Testis (tissue), 3 donors: ENCODE results near the gene FAM110A. TPM values are rescaled to one million over a fixed set of nuclear protein-coding genes. Genes with fewer than 3 reads are reported as not detected.

Source experiments
- DNase-seq: peaks from one replicate; pipeline ENCODE4 v3.0.0-alpha.2; 2019
- H3K27ac ChIP-seq, 2 donors: fragments of 200-600 bp; sonication (generic); one replicate each; pipeline ENCODE4 v1.5.1; 2019
- H3K27me3 ChIP-seq: fragments of 200-600 bp; sonication (generic); one replicate; pipeline ENCODE4 v1.5.1; 2019
- H3K36me3 ChIP-seq: fragments of 200-600 bp; sonication (generic); one replicate; pipeline ENCODE4 v1.5.1; 2017; ENCODE audit warnings: low read depth; ENCODE audit errors: missing control alignments
- H3K4me1 ChIP-seq: fragments of 200-600 bp; sonication (generic); one replicate; pipeline ENCODE4 v1.5.1; 2019
- H3K4me3 ChIP-seq, 2 donors: fragments of 200-600 bp; sonication (generic); one replicate each; pipeline ENCODE4 v1.5.1; 2017 to 2019
- H3K9me3 ChIP-seq: fragments of 200-600 bp; sonication (generic); one replicate; pipeline ENCODE4 v1.5.1; 2017
- POLR2A ChIP-seq: fragments of 450-650 bp; IDR thresholded peaks from one replicate; pipeline ENCODE4 v1.6.1; 2017; ENCODE audit warnings: antibody characterized with exemption, mild to moderate bottlenecking, moderate library complexity
- WGBS, 2 donors: methylation state at CpG; one replicate each; pipeline ENCODE4 v1.1.5; 2018; 5-methylcytosine and 5-hydroxymethylcytosine counted together
- intact Hi-C: fragments of 100-400 bp; cut with DNase I; formaldehyde crosslinking; loops from one replicate; pipeline ENCODE4 v1.15.1; 2023; ENCODE audit warnings: low total_unique reads
- polyA plus RNA-seq: library from polyadenylated mRNA; stranded (reverse); fragments of 350-450 nt; fragmentation: Illumina TruSeq; extraction: RNeasy Lipid Tissue Mini Kit (QIAGEN cat#74804); gene quantifications from one replicate; pipeline ENCODE4 v1.2.3, GENCODE V29; 2014; ENCODE audit warnings: low read depth, low replicate concordance; ENCODE audit not compliant: insufficient read depth
- total RNA-seq, 2 donors: library from RNA; depleted of rRNA; stranded (reverse); fragments of >200 nt; gene quantifications; one replicate each; pipeline ENCODE4 v1.2.3, GENCODE V29; 2016
- TF ChIP-seq, protein P1 (sequence below), 3 experiments: fragments of 450-650 bp in 2 of 3; fragments of 200-600 bp in 1 of 3; sonication (generic) in 1 of 3; IDR thresholded peaks; one replicate each; pipeline ENCODE4 v1.5.1; 2016 to 2019; ENCODE audit warnings: antibody characterized with exemption in 3 of 3, mild to moderate bottlenecking in 2 of 3, moderate library complexity in 1 of 3

FAM110A gene
- total and polyA plus RNA-seq, 3 donors from 2014 or later: 5.1 to 7.7 (median 5.5) TPM

DNA sequence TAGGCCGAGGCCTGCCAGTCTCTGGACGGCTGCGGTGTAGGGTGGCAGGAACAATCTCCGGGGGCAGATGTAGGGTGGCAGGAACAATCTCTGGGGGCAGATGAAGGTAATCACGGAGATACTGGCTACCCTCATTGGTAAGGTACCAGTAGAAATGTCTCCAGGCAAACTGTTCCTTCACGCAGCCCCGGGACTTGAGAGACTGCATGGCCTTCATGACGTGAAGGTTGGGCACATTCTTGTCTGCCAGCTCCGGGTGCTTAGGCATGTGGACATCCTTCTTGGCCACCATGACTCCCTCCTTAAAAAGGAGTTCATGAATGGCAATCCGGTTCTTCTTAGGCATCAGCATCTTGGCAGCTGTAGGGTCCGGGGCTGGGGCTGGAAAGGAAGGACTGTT is 6.1 kb downstream of the FAM110A start:
- WGBS, 2 donors: 89 to 93% methylated on average over 11 of the region's 11 CpGs
- no peaks in the 10 kb centered on the region for H3K27me3 ChIP-seq
- H3K4me1 ChIP-seq: peaks cover 13% of the 10 kb centered on the region
- no peak overlapping the region for H3K27ac ChIP-seq
- intact Hi-C loops: no loop called here
- H3K4me3 ChIP-seq: no peak overlapping the region
- no peaks in the 10 kb centered on the region for H3K9me3 ChIP-seq
- DNase-seq: no peak
- TF ChIP-seq POLR2A: no peak
- TF ChIP-seq, protein P1, sequence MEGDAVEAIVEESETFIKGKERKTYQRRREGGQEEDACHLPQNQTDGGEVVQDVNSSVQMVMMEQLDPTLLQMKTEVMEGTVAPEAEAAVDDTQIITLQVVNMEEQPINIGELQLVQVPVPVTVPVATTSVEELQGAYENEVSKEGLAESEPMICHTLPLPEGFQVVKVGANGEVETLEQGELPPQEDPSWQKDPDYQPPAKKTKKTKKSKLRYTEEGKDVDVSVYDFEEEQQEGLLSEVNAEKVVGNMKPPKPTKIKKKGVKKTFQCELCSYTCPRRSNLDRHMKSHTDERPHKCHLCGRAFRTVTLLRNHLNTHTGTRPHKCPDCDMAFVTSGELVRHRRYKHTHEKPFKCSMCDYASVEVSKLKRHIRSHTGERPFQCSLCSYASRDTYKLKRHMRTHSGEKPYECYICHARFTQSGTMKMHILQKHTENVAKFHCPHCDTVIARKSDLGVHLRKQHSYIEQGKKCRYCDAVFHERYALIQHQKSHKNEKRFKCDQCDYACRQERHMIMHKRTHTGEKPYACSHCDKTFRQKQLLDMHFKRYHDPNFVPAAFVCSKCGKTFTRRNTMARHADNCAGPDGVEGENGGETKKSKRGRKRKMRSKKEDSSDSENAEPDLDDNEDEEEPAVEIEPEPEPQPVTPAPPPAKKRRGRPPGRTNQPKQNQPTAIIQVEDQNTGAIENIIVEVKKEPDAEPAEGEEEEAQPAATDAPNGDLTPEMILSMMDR (IDR thresholded peaks at IDR 0.05): no peak
- no peaks in the 10 kb centered on the region for H3K36me3 ChIP-seq

DNA sequence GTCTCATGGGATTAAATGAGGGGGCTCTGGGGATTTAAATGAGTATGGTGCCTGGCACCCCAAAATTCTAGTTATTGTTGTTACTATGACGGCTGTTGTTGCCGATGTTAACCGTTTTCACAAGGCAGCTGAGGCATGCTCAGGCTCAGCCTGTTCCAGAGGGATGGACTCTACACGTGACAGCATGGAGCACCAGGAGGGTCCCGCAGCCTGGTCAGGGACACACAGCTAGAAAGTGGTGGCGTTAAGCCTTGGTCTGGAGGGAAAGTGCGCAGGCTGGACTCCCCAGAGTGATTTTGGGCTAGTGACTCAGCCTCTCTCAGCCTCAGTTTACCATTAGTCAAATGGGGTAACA is 7.0 kb downstream of the FAM110A start:
- Histone ChIP-seq H3K4me1 (peaks cover 5% of the 10 kb centered on the region), H3K36me3 (no peaks in the 10 kb centered on the region), H3K4me3 (peak overlapping the region in 1 of 2 donors; percentile 37), H3K27ac (no peak overlapping the region), H3K9me3 (no peaks in the 10 kb centered on the region), H3K27me3 (no peaks in the 10 kb centered on the region)
- no peak for DNase-seq
- intact Hi-C loops: no loop called here
- TF ChIP-seq, protein P1 (IDR thresholded peaks at IDR 0.05): no peak
- no peak for TF ChIP-seq POLR2A
- 60 to 74% methylated on average over 6 to 7 of the region's 7 CpGs for WGBS, 2 donors

DNA sequence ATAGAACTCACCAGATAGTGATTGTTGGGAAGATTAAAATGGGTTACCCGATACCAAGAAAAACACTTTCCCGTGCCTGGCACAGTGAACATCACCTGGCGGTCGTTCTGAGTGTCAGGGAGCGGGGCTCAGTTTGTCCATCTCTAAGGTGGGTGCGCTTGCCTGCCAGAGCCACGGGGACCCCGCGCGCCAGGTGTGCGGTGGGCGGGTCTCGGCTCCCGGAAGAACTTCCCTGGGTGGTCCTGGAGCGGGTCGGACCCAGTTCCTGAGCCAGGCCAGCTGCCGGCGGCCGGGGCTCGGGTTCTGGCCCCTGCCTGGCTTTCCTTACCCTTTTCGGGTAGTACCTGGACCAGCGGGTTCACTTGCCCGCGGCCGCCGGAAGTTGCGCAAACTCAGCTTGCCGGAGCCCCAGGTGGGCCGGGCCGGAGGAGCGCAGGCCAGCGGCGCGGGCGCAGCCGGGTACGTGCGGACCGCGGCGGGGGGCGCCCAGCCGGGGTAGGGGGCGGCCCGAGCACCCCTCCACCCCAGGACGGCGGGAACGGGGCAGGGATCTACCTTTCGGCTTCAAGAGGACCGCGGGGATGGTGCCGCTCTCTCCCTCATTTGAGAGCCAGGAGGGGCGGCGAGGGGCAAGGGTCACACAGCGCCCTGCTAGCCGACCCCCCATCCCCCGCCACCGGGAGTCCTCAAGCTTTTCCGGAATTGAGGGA is 7.5 kb downstream of the FAM110A start:
- Histone ChIP-seq H3K9me3 (no peaks in the 10 kb centered on the region), H3K27ac (no peak overlapping the region), H3K4me1 (no peaks in the 10 kb centered on the region), H3K36me3 (no peaks in the 10 kb centered on the region), H3K27me3 (no peaks in the 10 kb centered on the region), H3K4me3 (peak overlapping the region; percentile 37)
- TF ChIP-seq, protein P1 (IDR thresholded peaks at IDR 0.05): no peak
- TF ChIP-seq POLR2A: no peak
- intact Hi-C loops: no loop called here
- 33 to 50% methylated on average over 14 to 56 of the region's 59 CpGs for WGBS, 2 donors
- DNase-seq: no peak

DNA sequence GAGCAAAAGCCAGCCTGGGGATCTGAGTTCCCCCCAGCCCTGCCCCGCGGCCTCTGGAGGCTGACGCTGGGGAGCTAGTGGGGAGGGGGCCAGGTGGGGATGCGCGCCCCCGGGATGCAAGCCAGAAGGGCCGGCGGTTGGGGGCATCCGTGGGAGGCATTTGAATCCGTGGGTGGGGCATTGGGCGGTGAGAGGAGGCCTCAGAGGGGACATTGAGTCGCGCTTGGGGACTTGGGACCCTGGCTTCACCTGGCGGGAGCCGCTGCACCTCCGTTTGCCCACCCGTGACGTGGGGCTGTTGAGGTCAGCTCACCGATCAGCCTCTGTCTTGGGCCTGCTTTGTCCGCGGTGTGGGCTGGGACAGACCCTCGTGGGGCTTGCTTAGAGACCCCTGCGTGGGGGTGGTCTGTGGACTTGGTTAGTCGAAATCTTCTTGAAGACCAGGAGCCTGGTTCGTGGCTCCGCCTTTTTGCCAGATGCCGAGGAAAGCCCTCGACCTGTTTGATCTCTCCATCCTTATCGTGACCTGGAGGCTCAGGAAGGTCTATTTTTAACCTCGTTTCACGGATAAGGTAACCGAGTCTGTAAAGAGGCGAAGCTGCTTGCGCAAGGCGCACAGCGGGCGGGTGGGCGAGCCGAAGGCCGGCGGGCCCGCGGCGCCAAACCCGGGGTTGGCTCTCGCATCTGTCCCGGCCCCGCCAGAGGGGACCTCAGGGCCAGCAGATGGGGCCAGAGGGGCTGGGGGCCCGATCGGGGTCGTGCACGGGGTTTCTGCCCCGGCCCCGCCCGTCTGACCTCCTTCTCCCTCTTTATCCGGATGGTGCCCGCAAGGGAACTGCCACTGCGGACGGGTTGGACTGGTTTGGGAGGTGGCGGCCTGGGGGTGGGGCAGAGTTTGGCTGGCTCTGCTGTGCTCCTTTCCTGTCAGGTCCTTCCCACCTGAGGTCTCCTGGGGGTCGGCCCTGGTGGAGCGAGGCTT is 8.3 kb downstream of the FAM110A start:
- H3K4me3 ChIP-seq: peak overlapping the region; percentile 37
- H3K27ac ChIP-seq: no peak overlapping the region
- no peaks in the 10 kb centered on the region for H3K27me3 ChIP-seq
- H3K4me1 ChIP-seq: no peaks in the 10 kb centered on the region
- intact Hi-C loops: no loop called here
- WGBS, 2 donors: 54 to 60% methylated on average over 34 to 62 of the region's 62 CpGs
- no peaks in the 10 kb centered on the region for H3K9me3 ChIP-seq
- TF ChIP-seq POLR2A: no peak
- no peaks in the 10 kb centered on the region for H3K36me3 ChIP-seq
- DNase-seq: no peak

DNA sequence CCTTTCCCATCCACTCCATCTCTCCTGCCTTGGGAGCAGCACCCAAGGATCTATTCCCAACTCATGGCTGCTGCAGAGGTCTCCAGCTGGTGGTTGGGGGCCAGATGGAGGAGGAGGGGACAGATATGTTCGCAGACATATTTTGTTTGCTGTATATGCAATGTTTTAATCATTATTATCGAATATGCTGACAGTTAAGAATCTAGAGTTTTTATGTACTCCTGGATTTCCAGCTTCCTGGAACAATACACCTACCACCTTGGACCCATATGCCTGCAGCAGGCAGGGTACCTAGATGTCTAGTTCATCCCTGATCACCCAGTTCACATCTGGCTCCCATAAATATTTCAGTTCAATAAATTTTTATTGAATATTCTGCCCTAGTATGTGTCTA is 9.0 kb downstream of the FAM110A start:
- H3K27me3 ChIP-seq: no peaks in the 10 kb centered on the region
- 65 to 70% methylated on average over 2 of the region's 2 CpGs for WGBS, 2 donors

More for the DNA sequence above, 9.0 kb downstream of the FAM110A start:
- TF ChIP-seq, protein P1 (IDR thresholded peaks at IDR 0.05): no peak
- no peak for TF ChIP-seq POLR2A
- Histone ChIP-seq H3K27ac (no peak overlapping the region), H3K4me1 (no peaks in the 10 kb centered on the region), H3K9me3 (no peaks in the 10 kb centered on the region), H3K4me3 (no peak overlapping the region), H3K36me3 (no peaks in the 10 kb centered on the region)
- intact Hi-C loops: no loop called here
- no peak for DNase-seq
